Inflammatory macrophage treated with lipopolysaccharide for 1 hour (primary cell): ENCODE data around the gene GPR78.
"Not testable (repeated sequence)": the region's sequence is repeated elsewhere in the genome, so short reads cannot be mapped to it uniquely, and the experiment has no call there.

Experiments
- DNase-seq, 2 donors: peaks; one replicate each; pipeline ENCODE4 v3.0.0-alpha.2; 2020 to 2022

Gene GPR78

GRCh38 chr4:8568068-8568668, 12.0 kb upstream of the GPR78 start:
- DNase-seq, result no peak

GRCh38 chr4:8570201-8570600, 10.0 kb upstream of the GPR78 start:
- DNase-seq, result no peak

GRCh38 chr4:8571702-8572685, 8.2 kb upstream of the GPR78 start:
- no peak for DNase-seq

GRCh38 chr4:8573266-8573665, 6.9 kb upstream of the GPR78 start:
- no peak for DNase-seq

GRCh38 chr4:8574796-8575370, 5.3 kb upstream of the GPR78 start:
- DNase-seq, result no peak

- DNase-seq, result no peak
Observed at GRCh38 chr4:8575457-8575856, 4.7 kb upstream of the GPR78 start.

- DNase-seq, result not testable (repeated sequence)
Observed at GRCh38 chr4:8576591-8576990, 3.6 kb upstream of the GPR78 start.

GRCh38 chr4:8577046-8577445, 3.1 kb upstream of the GPR78 start:
- DNase-seq, result no peak

- DNase-seq, result no peak
Observed at GRCh38 chr4:8577972-8578371, 2.2 kb upstream of the GPR78 start.

GRCh38 chr4:8578717-8579116, 1.5 kb upstream of the GPR78 start:
- DNase-seq, result no peak

- DNase-seq, result no peak
Observed at GRCh38 chr4:8579526-8580320, 469 bp upstream of the GPR78 start.

- no peak for DNase-seq
Observed at GRCh38 chr4:8581094-8581861, 1.1 kb downstream of the GPR78 start.

GRCh38 chr4:8582016-8582415, 1.8 kb downstream of the GPR78 start:
- no peak for DNase-seq

GRCh38 chr4:8582436-8582835, 2.2 kb downstream of the GPR78 start:
- no peak for DNase-seq

- no peak for DNase-seq
Observed at GRCh38 chr4:8582941-8583654, 2.9 kb downstream of the GPR78 start.

- no peak for DNase-seq
Observed at GRCh38 chr4:8583655-8584025, 3.4 kb downstream of the GPR78 start.

GRCh38 chr4:8585186-8585585, 5.0 kb downstream of the GPR78 start:
- DNase-seq, result no peak

GRCh38 chr4:8585721-8586212, 5.6 kb downstream of the GPR78 start:
- no peak for DNase-seq

GRCh38 chr4:8586246-8586645, 6.1 kb downstream of the GPR78 start:
- no peak for DNase-seq

- DNase-seq, result no peak
Observed at GRCh38 chr4:8586671-8587468, 6.7 kb downstream of the GPR78 start.
